ENCODE data around the gene TANGO2.
A peak's percentile ranks its signal among the peaks of the same experiment; 100 is the strongest.

Gene TANGO2

DNA sequence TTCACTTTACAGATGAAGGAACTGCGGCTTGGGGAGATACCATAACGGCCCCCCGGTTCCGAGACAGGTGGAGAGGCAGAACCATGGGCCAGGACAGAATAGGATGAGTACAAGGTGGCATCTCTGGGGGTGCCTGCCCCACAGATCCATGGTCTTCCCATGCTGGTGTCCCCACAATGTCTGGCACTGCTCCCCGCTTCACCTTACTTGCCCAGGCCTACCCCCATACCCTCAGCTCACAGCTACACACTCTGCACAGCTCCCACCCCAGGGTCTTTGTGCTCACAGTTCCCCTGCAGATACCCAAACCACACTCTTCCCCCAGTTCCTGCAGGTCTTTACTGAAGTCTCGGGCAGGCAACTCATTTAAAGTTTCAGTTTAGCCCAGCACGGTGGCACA is 47.7 kb downstream of the TANGO2 start:
- DNase-seq = no peak
- no peak overlapping the region for H3K27ac ChIP-seq
- in situ Hi-C loops (cut with HindIII; ENCODE audit: low pct_ligation_motif_present, low sequenced_read_pairs) = no loop called here
- no peak overlapping the region for H3K4me3 ChIP-seq (ENCODE audit: low read depth, low read length)
- H3K36me3 ChIP-seq (replicated peaks) = peaks cover 8% of the 10 kb centered on the region
- H3K27me3 ChIP-seq (replicated peaks) = no peaks in the 10 kb centered on the region
- TF ChIP-seq, protein P1, sequence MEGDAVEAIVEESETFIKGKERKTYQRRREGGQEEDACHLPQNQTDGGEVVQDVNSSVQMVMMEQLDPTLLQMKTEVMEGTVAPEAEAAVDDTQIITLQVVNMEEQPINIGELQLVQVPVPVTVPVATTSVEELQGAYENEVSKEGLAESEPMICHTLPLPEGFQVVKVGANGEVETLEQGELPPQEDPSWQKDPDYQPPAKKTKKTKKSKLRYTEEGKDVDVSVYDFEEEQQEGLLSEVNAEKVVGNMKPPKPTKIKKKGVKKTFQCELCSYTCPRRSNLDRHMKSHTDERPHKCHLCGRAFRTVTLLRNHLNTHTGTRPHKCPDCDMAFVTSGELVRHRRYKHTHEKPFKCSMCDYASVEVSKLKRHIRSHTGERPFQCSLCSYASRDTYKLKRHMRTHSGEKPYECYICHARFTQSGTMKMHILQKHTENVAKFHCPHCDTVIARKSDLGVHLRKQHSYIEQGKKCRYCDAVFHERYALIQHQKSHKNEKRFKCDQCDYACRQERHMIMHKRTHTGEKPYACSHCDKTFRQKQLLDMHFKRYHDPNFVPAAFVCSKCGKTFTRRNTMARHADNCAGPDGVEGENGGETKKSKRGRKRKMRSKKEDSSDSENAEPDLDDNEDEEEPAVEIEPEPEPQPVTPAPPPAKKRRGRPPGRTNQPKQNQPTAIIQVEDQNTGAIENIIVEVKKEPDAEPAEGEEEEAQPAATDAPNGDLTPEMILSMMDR (IDR thresholded peaks at IDR 0.05; ENCODE audit: low read depth, low read length, missing control alignments) = no peak

DNA sequence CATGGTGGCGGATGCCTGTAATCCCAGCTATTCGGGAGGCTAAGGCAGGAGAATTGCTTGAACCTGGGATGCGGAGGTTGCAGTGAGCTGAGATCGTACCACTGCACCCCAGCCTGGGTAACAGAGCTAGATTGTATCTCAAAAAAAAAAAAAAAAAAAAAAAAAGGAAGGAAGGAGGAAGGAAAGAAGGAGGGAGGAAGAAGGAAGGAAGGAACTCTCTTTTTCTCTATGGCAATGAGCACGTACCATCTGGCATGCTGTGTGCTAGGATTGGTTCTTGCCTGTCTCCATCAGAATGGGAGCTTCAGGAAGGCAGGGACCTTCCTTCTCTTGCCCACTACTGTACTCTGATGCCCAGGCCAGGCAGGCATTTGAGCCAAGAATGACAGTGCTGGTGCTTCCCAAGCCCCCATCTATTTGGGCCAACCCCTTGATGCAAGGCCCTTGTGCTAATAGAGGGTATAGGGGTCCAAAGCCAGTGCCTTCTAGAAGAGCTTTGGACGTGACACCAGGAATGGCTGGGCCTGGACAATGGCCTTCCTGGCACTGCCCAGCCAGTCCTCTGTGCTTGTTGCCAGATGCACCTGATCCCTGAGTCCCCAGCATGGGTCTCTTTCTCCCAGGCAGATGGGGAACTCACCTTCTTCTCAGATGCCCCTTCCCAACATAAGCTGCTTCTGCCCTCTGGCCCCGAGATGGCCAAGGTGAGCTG is 48.6 kb downstream of the TANGO2 start:
- H3K36me3 ChIP-seq (replicated peaks) = peaks cover 4% of the 10 kb centered on the region
- in situ Hi-C loops (cut with HindIII; ENCODE audit: low pct_ligation_motif_present, low sequenced_read_pairs) = no loop called here
- H3K4me3 ChIP-seq (ENCODE audit: low read depth, low read length) = no peak overlapping the region
- DNase-seq = no peak
- no peaks in the 10 kb centered on the region for H3K27me3 ChIP-seq (replicated peaks)
- no peak overlapping the region for H3K27ac ChIP-seq
- TF ChIP-seq, protein P1 (IDR thresholded peaks at IDR 0.05; ENCODE audit: low read depth, low read length, missing control alignments) = no peak

DNA sequence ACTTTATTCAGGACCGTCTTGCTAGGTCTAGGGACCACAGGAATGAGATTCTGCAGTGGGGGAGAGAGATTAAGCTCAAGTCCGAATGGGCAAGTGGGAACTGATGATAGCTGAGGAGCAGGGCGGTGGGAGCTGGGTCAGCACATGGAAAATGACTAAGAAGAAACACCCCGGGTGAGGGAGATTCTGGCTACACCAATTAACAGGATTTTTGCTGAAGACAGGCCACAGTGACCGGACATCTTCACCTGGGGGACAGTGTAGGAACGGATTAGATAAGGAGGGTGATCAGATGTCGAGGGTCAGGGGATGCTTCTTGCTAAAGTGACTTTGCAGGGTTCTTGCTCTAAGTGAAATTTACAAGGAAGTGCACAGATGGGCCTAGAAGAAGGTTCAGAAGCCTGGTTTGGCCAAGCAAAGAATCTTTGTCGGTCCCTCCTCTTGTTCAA is 50.6 kb downstream of the TANGO2 start:
- TF ChIP-seq, protein P1 (IDR thresholded peaks at IDR 0.05; ENCODE audit: low read depth, low read length, missing control alignments) = no peak
- DNase-seq = no peak
- no peak overlapping the region for H3K4me3 ChIP-seq (ENCODE audit: low read depth, low read length)
- no peaks in the 10 kb centered on the region for H3K36me3 ChIP-seq (replicated peaks)
- in situ Hi-C loops (cut with HindIII; ENCODE audit: low pct_ligation_motif_present, low sequenced_read_pairs) = no loop called here
- no peaks in the 10 kb centered on the region for H3K27me3 ChIP-seq (replicated peaks)
- H3K27ac ChIP-seq = no peak overlapping the region

DNA sequence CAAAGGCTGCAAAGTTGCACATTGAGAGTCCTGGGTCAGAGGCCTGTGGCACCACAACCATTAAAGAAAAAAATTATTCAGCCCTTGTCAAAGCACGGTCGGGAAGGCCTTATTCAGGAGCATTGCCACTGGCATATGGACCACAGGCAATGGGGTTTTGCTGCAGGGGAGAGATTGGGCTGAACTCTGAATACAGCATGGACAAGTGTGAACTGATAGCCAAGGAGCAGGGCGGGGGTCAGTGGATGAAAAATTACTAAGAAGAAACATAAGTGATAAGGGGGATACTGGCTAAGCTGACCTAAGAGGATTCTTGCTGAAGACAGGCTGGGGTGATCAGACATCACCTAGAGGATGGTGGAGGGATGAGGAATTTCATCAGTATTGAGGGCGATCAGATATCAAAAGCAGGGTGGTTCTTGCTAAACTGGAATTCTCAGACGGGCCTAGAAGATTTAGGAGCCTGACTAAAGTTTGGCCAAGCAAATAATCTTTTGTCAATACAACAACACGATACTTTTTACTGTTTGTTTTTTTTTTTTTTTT is 55.8 kb downstream of the TANGO2 start:
- DNase-seq = no peak
- in situ Hi-C loops (cut with HindIII; ENCODE audit: low pct_ligation_motif_present, low sequenced_read_pairs) = no loop called here
- no peaks in the 10 kb centered on the region for H3K27me3 ChIP-seq (replicated peaks)
- peaks cover 2% of the 10 kb centered on the region for H3K36me3 ChIP-seq (replicated peaks)
- H3K4me3 ChIP-seq (ENCODE audit: low read depth, low read length) = no peak overlapping the region
- no peak overlapping the region for H3K27ac ChIP-seq
- TF ChIP-seq, protein P1 (IDR thresholded peaks at IDR 0.05; ENCODE audit: low read depth, low read length, missing control alignments) = no peak

DNA sequence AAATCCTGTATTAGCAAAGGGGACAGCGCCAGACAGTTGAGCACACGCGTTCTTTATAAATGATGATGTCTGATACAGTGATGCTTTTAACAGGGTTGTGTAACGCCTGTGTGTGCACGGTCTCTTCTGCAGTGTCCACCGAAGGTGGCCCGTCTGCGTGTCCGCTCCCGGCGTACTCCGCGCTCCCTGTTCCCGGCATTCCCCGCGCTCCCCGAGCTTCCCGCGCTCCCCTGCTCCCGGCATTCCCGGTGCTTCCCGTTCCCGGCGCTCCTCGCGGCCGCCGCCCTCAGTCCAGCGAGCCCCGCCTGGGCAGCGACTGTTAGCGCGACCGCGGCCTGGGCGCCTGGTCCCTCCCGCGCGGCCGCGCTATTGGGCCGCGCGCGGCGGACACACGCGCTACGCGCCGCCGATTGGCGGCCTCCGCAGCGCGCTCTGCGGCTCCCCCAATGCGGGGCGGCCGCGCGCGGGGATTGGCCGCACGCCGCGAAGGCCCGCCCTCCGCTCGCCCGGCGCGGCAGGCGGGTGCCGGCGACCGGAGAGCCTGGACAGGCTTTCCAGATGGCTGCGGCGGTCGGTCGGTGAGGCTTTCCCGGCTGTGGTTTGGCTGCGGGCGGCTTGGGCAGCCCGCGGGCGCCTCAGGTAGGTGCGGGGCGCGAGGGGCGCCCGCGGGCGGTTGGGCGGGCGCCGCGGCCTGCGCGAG is 59.0 kb downstream of the TANGO2 start, which contains the start of gene DGCR8:
TSS of gene DGCR8 (plus strand) at position 497 of the 700 bp plus-strand sequence. CDS start 5,723 bp downstream, outside the sequence.
- TF ChIP-seq, protein P1 (IDR thresholded peaks at IDR 0.05; ENCODE audit: low read depth, low read length, missing control alignments) = no peak
- Histone ChIP-seq H3K27me3 (replicated peaks) (no peaks in the 10 kb centered on the region), H3K4me3 (ENCODE audit: low read depth, low read length) (peak within 1 kb of the TSS; percentile 85), H3K27ac (peak within 1 kb of the TSS; percentile 83), H3K36me3 (replicated peaks) (peaks cover 13% of the 10 kb centered on the region)
- in situ Hi-C loops (cut with HindIII; ENCODE audit: low pct_ligation_motif_present, low sequenced_read_pairs) = no loop called here
- DNase-seq = peak; percentile 83

All from brain microvascular endothelial cell (primary cell).